ENCODE measurements around the gene TRMT61B. TPM values are rescaled to one million over a fixed set of nuclear protein-coding genes. Genes with fewer than 3 reads are reported as not detected.

TRMT61B gene
- polyA plus RNA-seq (2012; ENCODE audit: insufficient read length, low read depth): 9.5 TPM

GRCh38 chr2:28870146-28870891, at the start of gene TRMT61B:
Gene TRMT61B (minus strand): TSS chr2:28870309. CDS start chr2:28870277, 32 bp downstream.
- TF ChIP-seq REST (IDR thresholded peaks at IDR 0.05; ENCODE audit: insufficient read depth in 1 of 2, low read depth in 2 of 2, low read length in 2 of 2) (peak in 1 of 2 experiments; percentile 57; a peak in 1 of 4 replicates), SIN3A (IDR thresholded peaks at IDR 0.05; ENCODE audit: borderline replicate concordance, insufficient read depth, low read length) (peak; percentile 90; the same call in 1 of the 2 replicates), POLR2AphosphoS5 (IDR thresholded peaks at IDR 0.05; ENCODE audit: low read depth, low read length) (peak; percentile 94), FOXP2 (optimal IDR thresholded peaks at IDR 0.05; ENCODE audit: borderline replicate concordance, extremely low read depth, extremely low read length, insufficient read depth) (peak; percentile 97), TAF1 (IDR thresholded peaks at IDR 0.05; ENCODE audit: borderline replicate concordance, insufficient read depth, low read length) (peak; percentile 81)

GRCh38 chr2:28915939-28916338, 45.8 kb upstream of the TRMT61B start:
- TF ChIP-seq REST (IDR thresholded peaks at IDR 0.05; ENCODE audit: insufficient read depth in 1 of 2, low read depth in 2 of 2, low read length in 2 of 2): no peak
- TF ChIP-seq POLR2AphosphoS5 (IDR thresholded peaks at IDR 0.05; ENCODE audit: low read depth, low read length): no peak
- no peak for TF ChIP-seq SIN3A (IDR thresholded peaks at IDR 0.05; ENCODE audit: borderline replicate concordance, insufficient read depth, low read length)
- TF ChIP-seq TAF1 (IDR thresholded peaks at IDR 0.05; ENCODE audit: borderline replicate concordance, insufficient read depth, low read length): no peak
- TF ChIP-seq FOXP2 (optimal IDR thresholded peaks at IDR 0.05; ENCODE audit: borderline replicate concordance, extremely low read depth, extremely low read length, insufficient read depth): no peak

- TF ChIP-seq REST (IDR thresholded peaks at IDR 0.05; ENCODE audit: insufficient read depth in 1 of 2, low read depth in 2 of 2, low read length in 2 of 2) (no peak), SIN3A (IDR thresholded peaks at IDR 0.05; ENCODE audit: borderline replicate concordance, insufficient read depth, low read length) (no peak), FOXP2 (optimal IDR thresholded peaks at IDR 0.05; ENCODE audit: borderline replicate concordance, extremely low read depth, extremely low read length, insufficient read depth) (no peak), TAF1 (IDR thresholded peaks at IDR 0.05; ENCODE audit: borderline replicate concordance, insufficient read depth, low read length) (no peak), POLR2AphosphoS5 (IDR thresholded peaks at IDR 0.05; ENCODE audit: low read depth, low read length) (no peak)
These were observed 39.7 kb upstream of the TRMT61B start for GRCh38 chr2:28909655-28910353.

- TF ChIP-seq POLR2AphosphoS5 (IDR thresholded peaks at IDR 0.05; ENCODE audit: low read depth, low read length): no peak
- no peak for TF ChIP-seq TAF1 (IDR thresholded peaks at IDR 0.05; ENCODE audit: borderline replicate concordance, insufficient read depth, low read length)
- no peak for TF ChIP-seq REST (IDR thresholded peaks at IDR 0.05; ENCODE audit: insufficient read depth in 1 of 2, low read depth in 2 of 2, low read length in 2 of 2)
- no peak for TF ChIP-seq SIN3A (IDR thresholded peaks at IDR 0.05; ENCODE audit: borderline replicate concordance, insufficient read depth, low read length)
- TF ChIP-seq FOXP2 (optimal IDR thresholded peaks at IDR 0.05; ENCODE audit: borderline replicate concordance, extremely low read depth, extremely low read length, insufficient read depth): no peak
These were observed 38.1 kb upstream of the TRMT61B start for GRCh38 chr2:28908172-28908571.

Data from PFSK-1 (cell line).